IMR-90 (cell line): Measurements from ENCODE around the gene ICAM4. TPM values are rescaled to one million over a fixed set of nuclear protein-coding genes. Genes with fewer than 3 reads are reported as not detected.

Source experiments
- ATAC-seq: fragments of 200-7000 bp; cut with Tn5 transposase; 2 replicates; pipeline ENCODE4 v1.9.1; 2020; ENCODE audit warnings: low read depth, mild to moderate bottlenecking, moderate library complexity
- BruUV-seq: library from RNA; stranded (reverse); fragments of 400-500 nt; replicated peaks from 2 replicates; lab custom pipeline; 2021; lab: Mats Ljungman, UMichigan
- CTCF ChIA-PET: fragments of 300-600 bp; formaldehyde crosslinking; extraction: SDS; loops from one replicate; lab custom pipeline; 2021; ENCODE audit warnings: antibody characterized with exemption; lab: Yijun Ruan, JAX
- POLR2A ChIA-PET: fragments of 300-600 bp; sonication (Branson Sonifier 250); formaldehyde crosslinking; loops from one replicate; lab custom pipeline; 2022; ENCODE audit warnings: antibody characterized with exemption; ENCODE audit not compliant: unreplicated experiment; lab: Charles Lee
- DNase-seq: peaks from one replicate; pipeline ENCODE4 v3.0.0; 2013
- H2AFZ ChIP-seq: replicated peaks from 2 replicates; pipeline ENCODE3; 2013; ENCODE audit warnings: low read length, mild to moderate bottlenecking; ENCODE audit not compliant: poor library complexity
- H2AK5ac ChIP-seq: 2 replicates; pipeline ENCODE4 v1.6.1; 2013; ENCODE audit warnings: low read depth, low read length, inconsistent platforms
- H2AK9ac ChIP-seq: replicated peaks from 2 replicates; pipeline ENCODE3; 2013; ENCODE audit warnings: mild to moderate bottlenecking, low read depth, low read length, moderate library complexity; ENCODE audit not compliant: poor library complexity
- H2BK120ac ChIP-seq: 2 replicates; pipeline ENCODE4 v1.6.1; 2013; ENCODE audit warnings: low read depth, low read length, inconsistent platforms
- H2BK15ac ChIP-seq: 3 replicates; pipeline ENCODE4 v1.6.1; 2013; ENCODE audit warnings: low read depth, low read length, inconsistent platforms
- H2BK20ac ChIP-seq: 2 replicates; pipeline ENCODE4 v1.6.1; 2013; ENCODE audit warnings: low read depth, mild to moderate bottlenecking, inconsistent platforms, low read length, moderate library complexity
- H2BK5ac ChIP-seq: 2 replicates; pipeline ENCODE4 v1.6.1; 2013; ENCODE audit warnings: mild to moderate bottlenecking, low read depth, low read length, inconsistent platforms; ENCODE audit not compliant: poor library complexity, severe bottlenecking
- H3K14ac ChIP-seq: replicated peaks from 2 replicates; pipeline ENCODE4 v1.6.1; 2013; ENCODE audit warnings: low read depth, low read length, inconsistent platforms
- H3K18ac ChIP-seq: 2 replicates; pipeline ENCODE4 v1.6.1; 2013; ENCODE audit warnings: low read depth, low read length, control low read depth
- H3K23ac ChIP-seq: 2 replicates; pipeline ENCODE4 v1.6.1; 2013; ENCODE audit warnings: low read depth, low read length, inconsistent platforms
- H3K27ac ChIP-seq: 2 replicates; pipeline ENCODE4 v1.5.1; 2013; ENCODE audit warnings: mild to moderate bottlenecking, control low read depth, low read length; ENCODE audit not compliant: insufficient read depth
- H3K27me3 ChIP-seq: 2 replicates; pipeline ENCODE4 v1.6.1; 2013; ENCODE audit warnings: low read length; ENCODE audit not compliant: control insufficient read depth, insufficient read depth
- H3K36me3 ChIP-seq: 2 replicates; pipeline ENCODE4 v1.6.1; 2013; ENCODE audit warnings: low read length, mixed read lengths; ENCODE audit not compliant: control insufficient read depth, insufficient read depth
- H3K4ac ChIP-seq: 2 replicates; pipeline ENCODE4 v1.6.1; 2013; ENCODE audit warnings: low read depth, low read length, inconsistent platforms
- H3K4me1 ChIP-seq: 2 replicates; pipeline ENCODE4 v1.6.1; 2013; ENCODE audit warnings: low read length, mixed read lengths; ENCODE audit not compliant: control insufficient read depth, insufficient read depth
- H3K4me2 ChIP-seq: 2 replicates; pipeline ENCODE4 v1.6.1; 2013; ENCODE audit warnings: low read depth, mild to moderate bottlenecking, control low read depth, low read length, moderate library complexity
- H3K4me3 ChIP-seq: 2 replicates; pipeline ENCODE4 v1.5.1; 2013; ENCODE audit warnings: low read depth, mild to moderate bottlenecking, control low read depth, low read length, moderate library complexity; ENCODE audit not compliant: insufficient read depth
- H3K56ac ChIP-seq: 2 replicates; pipeline ENCODE4 v1.6.1; 2013; ENCODE audit warnings: low read length, inconsistent platforms; ENCODE audit not compliant: insufficient read depth; ENCODE audit errors: extremely low read depth
- H3K79me1 ChIP-seq, 2 experiments: 2 replicates each; pipeline ENCODE4 v1.6.1; 2013; ENCODE audit warnings: low read length in 2 of 2, inconsistent platforms in 1 of 2, low read depth in 1 of 2
- H3K9ac ChIP-seq: 2 replicates; pipeline ENCODE4 v1.6.1; 2013; ENCODE audit warnings: low read depth, low read length, control low read depth
- H3K9me1 ChIP-seq: 2 replicates; pipeline ENCODE4 v1.6.1; 2013; ENCODE audit warnings: low read length, inconsistent platforms; ENCODE audit not compliant: insufficient read depth
- H3K9me3 ChIP-seq: 2 replicates; pipeline ENCODE4 v1.6.1; 2013; ENCODE audit warnings: low read length; ENCODE audit not compliant: control insufficient read depth, insufficient read depth
- H4K20me1 ChIP-seq: 2 replicates; pipeline ENCODE4 v1.6.1; 2013; ENCODE audit warnings: low read length, inconsistent platforms; ENCODE audit not compliant: insufficient read depth
- H4K5ac ChIP-seq: 2 replicates; pipeline ENCODE4 v1.6.1; 2013; ENCODE audit warnings: mild to moderate bottlenecking, low read depth, low read length, control low read depth
- H4K8ac ChIP-seq, 2 experiments: 2 replicates each; pipeline ENCODE4 v1.6.1; 2013; ENCODE audit warnings: low read depth in 2 of 2, low read length in 2 of 2, control low read depth in 1 of 2, inconsistent platforms in 1 of 2
- H4K91ac ChIP-seq: 2 replicates; pipeline ENCODE4 v1.6.1; 2013; ENCODE audit warnings: low read depth, low read length, inconsistent platforms; ENCODE audit not compliant: insufficient read depth
- BHLHE40 ChIP-seq: fragments of 150-350 bp; IDR thresholded peaks from 2 replicates; pipeline ENCODE4 v1.6.1; 2016; ENCODE audit warnings: mild to moderate bottlenecking, low read depth, low read length
- CEBPB ChIP-seq: IDR thresholded peaks from 2 replicates; pipeline ENCODE4 v1.6.1; 2012; ENCODE audit warnings: low read depth, low read length, improper control_type of control experiment
- CHD1 ChIP-seq: IDR thresholded peaks from 2 replicates; pipeline ENCODE4 v1.6.1; 2012; ENCODE audit warnings: low read depth, low read length, improper control_type of control experiment
- FOS ChIP-seq: fragments of 150-350 bp; IDR thresholded peaks from 2 replicates; pipeline ENCODE4 v1.6.1; 2016; ENCODE audit warnings: low read depth, low read length
- MAFK ChIP-seq: IDR thresholded peaks from 2 replicates; pipeline ENCODE4 v1.6.1; 2012; ENCODE audit warnings: low read depth, low read length, improper control_type of control experiment
- MAZ ChIP-seq: IDR thresholded peaks from 2 replicates; pipeline ENCODE4 v1.6.1; 2012; ENCODE audit warnings: low read depth, mild to moderate bottlenecking, low read length, improper control_type of control experiment, moderate library complexity, borderline replicate concordance
- MXI1 ChIP-seq: IDR thresholded peaks from 2 replicates; pipeline ENCODE4 v1.6.1; 2012; ENCODE audit warnings: low read depth, mild to moderate bottlenecking, low read length, moderate library complexity, borderline replicate concordance
- NFE2L2 ChIP-seq: fragments of 150-350 bp; IDR thresholded peaks from 2 replicates; pipeline ENCODE4 v1.6.1; 2016; ENCODE audit warnings: low read depth, mild to moderate bottlenecking, low read length
- POLR2A ChIP-seq: IDR thresholded peaks from 2 replicates; pipeline ENCODE4 v1.6.1; 2012; ENCODE audit warnings: mild to moderate bottlenecking, low read depth, low read length
- RAD21 ChIP-seq: IDR thresholded peaks from 2 replicates; pipeline ENCODE4 v1.6.1; 2012; ENCODE audit warnings: low read length, improper control_type of control experiment
- RCOR1 ChIP-seq: IDR thresholded peaks from 2 replicates; pipeline ENCODE4 v1.6.1; 2012; ENCODE audit warnings: mild to moderate bottlenecking, low read length, improper control_type of control experiment; ENCODE audit not compliant: insufficient replicate concordance
- RFX5 ChIP-seq: IDR thresholded peaks from 2 replicates; pipeline ENCODE4 v1.8.0; 2012; ENCODE audit warnings: low read depth, mild to moderate bottlenecking, low read length, moderate library complexity
- SMC3 ChIP-seq: fragments of 150-350 bp; IDR thresholded peaks from 2 replicates; pipeline ENCODE4 v1.6.1; 2016; ENCODE audit warnings: low read depth, mild to moderate bottlenecking, antibody characterized with exemption, low read length, moderate library complexity
- WGBS, 2 experiments: methylation state at CpG; one replicate each; pipeline versions ENCODE4 v1.1.5 to v1.1.7; 2013; ENCODE audit warnings: missing lambda C conversion rate in 2 of 2; ENCODE audit not compliant: insufficient read length in 1 of 2; ENCODE audit errors: extremely low coverage in 2 of 2; 5-methylcytosine and 5-hydroxymethylcytosine counted together
- dilution Hi-C: fragments of 300-500 bp; cut with HindIII; formaldehyde crosslinking; loops from one replicate; pipeline ENCODE4 v1.14.3; 2018; ENCODE audit warnings: low sequenced_read_pairs; ENCODE audit not compliant: unreplicated experiment
- in situ Hi-C: fragments of 300-500 bp; cut with MboI; formaldehyde crosslinking; loops from 3 replicates; pipeline ENCODE4 v1.14.3; 2019; ENCODE audit warnings: low sequenced_read_pairs, inconsistent platforms, mixed read lengths
- intact Hi-C: fragments of 100-400 bp; cut with micrococcal nuclease; formaldehyde crosslinking; loops from 2 replicates; pipeline ENCODE4 v1.10.0; 2022
- polyA plus RNA-seq, 3 experiments: library from polyadenylated mRNA; depleted of rRNA; stranded (reverse); fragments of >200 nt; gene quantifications; 2 replicates each; pipeline ENCODE4 v1.2.3, GENCODE V29; 2012; ENCODE audit warnings: low replicate concordance in 1 of 3
- total RNA-seq: library from RNA; depleted of rRNA; stranded (reverse); fragments of >200 nt; gene quantifications from 2 replicates; pipeline ENCODE4 v1.2.3, GENCODE V29; 2012
- TF ChIP-seq, protein P1 (sequence below): conservative IDR thresholded peaks from 2 replicates; pipeline ENCODE4 v1.5.1; 2012; ENCODE audit warnings: mild to moderate bottlenecking, low read depth, low read length, improper control_type of control experiment
- TF ChIP-seq, protein P2 (sequence below): fragments of 150-350 bp; IDR thresholded peaks from 2 replicates; pipeline ENCODE4 v1.6.1; 2017; ENCODE audit warnings: mild to moderate bottlenecking, antibody characterized with exemption, low read length, low read depth
- TF ChIP-seq, protein P3 (sequence below): fragments of 150-350 bp; IDR thresholded peaks from 2 replicates; pipeline ENCODE4 v1.6.1; 2016; ENCODE audit warnings: low read depth, mild to moderate bottlenecking, low read length, moderate library complexity, borderline replicate concordance

The ICAM4 gene
- total and polyA plus RNA-seq, 2 of the 4 experiments (the other 2 are of a cell fraction) = 2.3 to 4.0 TPM

DNA sequence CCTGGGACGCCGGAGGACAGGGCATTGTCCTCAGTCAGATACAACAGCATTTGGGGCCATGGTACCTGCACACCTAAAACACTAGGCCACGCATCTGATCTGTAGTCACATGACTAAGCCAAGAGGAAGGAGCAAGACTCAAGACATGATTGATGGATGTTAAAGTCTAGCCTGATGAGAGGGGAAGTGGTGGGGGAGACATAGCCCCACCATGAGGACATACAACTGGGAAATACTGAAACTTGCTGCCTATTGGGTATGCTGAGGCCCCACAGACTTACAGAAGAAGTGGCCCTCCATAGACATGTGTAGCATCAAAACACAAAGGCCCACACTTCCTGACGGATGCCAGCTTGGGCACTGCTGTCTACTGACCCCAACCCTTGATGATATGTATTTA lies 1.4 kb upstream of the ICAM4 start:
- POLR2A ChIA-PET = no interaction called here

More for the DNA sequence above, 1.4 kb upstream of the ICAM4 start:
- Histone ChIP-seq H2BK5ac (no peak overlapping the region), H3K79me1 (no peaks in the 10 kb centered on the region), H2BK15ac (no peak overlapping the region; the same call in 2 of the 3 replicates), H4K5ac (no peak overlapping the region), H3K4me2 (no peak overlapping the region), H2AK5ac (no peak overlapping the region), H3K9me3 (no peaks in the 10 kb centered on the region), H3K9me1 (peaks cover 12% of the 10 kb centered on the region), H3K4me1 (peaks cover 14% of the 10 kb centered on the region), H3K14ac (no peak overlapping the region), H3K4ac (no peak overlapping the region), H2AFZ (no peak overlapping the region), H4K8ac (no peak overlapping the region), H2BK20ac (no peak overlapping the region), H3K36me3 (peaks cover 2% of the 10 kb centered on the region; the same call in 1 of the 2 replicates), H4K91ac (no peak overlapping the region), H3K27ac (no peak overlapping the region), H3K27me3 (no peaks in the 10 kb centered on the region; the same call in 1 of the 2 replicates), H3K9ac (no peak overlapping the region), H4K20me1 (no peaks in the 10 kb centered on the region), H2AK9ac (no peak overlapping the region), H3K4me3 (no peak overlapping the region), H3K56ac (no peak overlapping the region), H3K18ac (no peak overlapping the region), H3K23ac (no peak overlapping the region), H2BK120ac (no peak overlapping the region)
- no peak for TF ChIP-seq NFE2L2
- no peak for TF ChIP-seq CHD1
- no peak for TF ChIP-seq BHLHE40
- TF ChIP-seq, protein P1, sequence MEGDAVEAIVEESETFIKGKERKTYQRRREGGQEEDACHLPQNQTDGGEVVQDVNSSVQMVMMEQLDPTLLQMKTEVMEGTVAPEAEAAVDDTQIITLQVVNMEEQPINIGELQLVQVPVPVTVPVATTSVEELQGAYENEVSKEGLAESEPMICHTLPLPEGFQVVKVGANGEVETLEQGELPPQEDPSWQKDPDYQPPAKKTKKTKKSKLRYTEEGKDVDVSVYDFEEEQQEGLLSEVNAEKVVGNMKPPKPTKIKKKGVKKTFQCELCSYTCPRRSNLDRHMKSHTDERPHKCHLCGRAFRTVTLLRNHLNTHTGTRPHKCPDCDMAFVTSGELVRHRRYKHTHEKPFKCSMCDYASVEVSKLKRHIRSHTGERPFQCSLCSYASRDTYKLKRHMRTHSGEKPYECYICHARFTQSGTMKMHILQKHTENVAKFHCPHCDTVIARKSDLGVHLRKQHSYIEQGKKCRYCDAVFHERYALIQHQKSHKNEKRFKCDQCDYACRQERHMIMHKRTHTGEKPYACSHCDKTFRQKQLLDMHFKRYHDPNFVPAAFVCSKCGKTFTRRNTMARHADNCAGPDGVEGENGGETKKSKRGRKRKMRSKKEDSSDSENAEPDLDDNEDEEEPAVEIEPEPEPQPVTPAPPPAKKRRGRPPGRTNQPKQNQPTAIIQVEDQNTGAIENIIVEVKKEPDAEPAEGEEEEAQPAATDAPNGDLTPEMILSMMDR = no peak
- TF ChIP-seq MAZ = no peak
- TF ChIP-seq RFX5 = no peak
- TF ChIP-seq, protein P2, sequence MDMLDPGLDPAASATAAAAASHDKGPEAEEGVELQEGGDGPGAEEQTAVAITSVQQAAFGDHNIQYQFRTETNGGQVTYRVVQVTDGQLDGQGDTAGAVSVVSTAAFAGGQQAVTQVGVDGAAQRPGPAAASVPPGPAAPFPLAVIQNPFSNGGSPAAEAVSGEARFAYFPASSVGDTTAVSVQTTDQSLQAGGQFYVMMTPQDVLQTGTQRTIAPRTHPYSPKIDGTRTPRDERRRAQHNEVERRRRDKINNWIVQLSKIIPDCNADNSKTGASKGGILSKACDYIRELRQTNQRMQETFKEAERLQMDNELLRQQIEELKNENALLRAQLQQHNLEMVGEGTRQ = no peak
- TF ChIP-seq RAD21 = no peak
- TF ChIP-seq RCOR1 = no peak
- no peak for TF ChIP-seq MAFK
- TF ChIP-seq FOS = no peak
- no peak for TF ChIP-seq MXI1
- no peak for TF ChIP-seq SMC3
- TF ChIP-seq, protein P3, sequence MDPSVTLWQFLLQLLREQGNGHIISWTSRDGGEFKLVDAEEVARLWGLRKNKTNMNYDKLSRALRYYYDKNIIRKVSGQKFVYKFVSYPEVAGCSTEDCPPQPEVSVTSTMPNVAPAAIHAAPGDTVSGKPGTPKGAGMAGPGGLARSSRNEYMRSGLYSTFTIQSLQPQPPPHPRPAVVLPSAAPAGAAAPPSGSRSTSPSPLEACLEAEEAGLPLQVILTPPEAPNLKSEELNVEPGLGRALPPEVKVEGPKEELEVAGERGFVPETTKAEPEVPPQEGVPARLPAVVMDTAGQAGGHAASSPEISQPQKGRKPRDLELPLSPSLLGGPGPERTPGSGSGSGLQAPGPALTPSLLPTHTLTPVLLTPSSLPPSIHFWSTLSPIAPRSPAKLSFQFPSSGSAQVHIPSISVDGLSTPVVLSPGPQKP = no peak
- TF ChIP-seq CEBPB = no peak
- TF ChIP-seq POLR2A = no peak
- BruUV-seq = no TSS peak
- intact Hi-C loops = no loop called here
- ATAC-seq (no peak), DNase-seq (no peak)
- in situ Hi-C loops = no loop called here
- dilution Hi-C loops = no loop called here
- CTCF ChIA-PET = interaction anchor here (2.1 kb wide), 1 partner anchor 103 kb away, joined by 5 read pairs; no protein-coding TSS in a partner anchor
- 92% methylated on average over 2 of the region's 4 CpGs; no CpG with 5 or more reads in 1 of the 2 experiments for WGBS, 2 experiments
